Stimulated activated CD4-positive, alpha-beta T cell treated with anti-CD3 and anti-CD28 coated beads, Interleukin-4, amount 100 ng/mL, for 48 hours (primary cell): ENCODE results near the gene KIRREL1.

Experiments used
- DNase-seq, 2 donors: peaks; one replicate each; pipeline ENCODE4 v3.0.0-alpha.2; 2020; ENCODE audit warnings: low read depth in 2 of 2

KIRREL1 gene

GRCh38 chr1:158007180-158007579 is 13.7 kb downstream of the KIRREL1 start:
- no peak for DNase-seq

- DNase-seq = no peak
These were observed 14.4 kb downstream of the KIRREL1 start for GRCh38 chr1:158007667-158008386.

GRCh38 chr1:158008630-158009029 is 15.2 kb downstream of the KIRREL1 start:
- DNase-seq = no peak

- no peak for DNase-seq
These were observed 18.3 kb downstream of the KIRREL1 start for GRCh38 chr1:158011714-158012113.

- DNase-seq = no peak
These were observed 20.6 kb downstream of the KIRREL1 start for GRCh38 chr1:158013840-158014730.

- no peak for DNase-seq
These were observed 21.4 kb downstream of the KIRREL1 start for GRCh38 chr1:158014731-158015320.

- DNase-seq = no peak
These were observed 23.3 kb downstream of the KIRREL1 start for GRCh38 chr1:158016651-158017335.

- no peak for DNase-seq
These were observed 24.6 kb downstream of the KIRREL1 start for GRCh38 chr1:158017800-158018595.

GRCh38 chr1:158019171-158019868 is 25.9 kb downstream of the KIRREL1 start:
- no peak for DNase-seq

GRCh38 chr1:158020259-158020885 is 26.9 kb downstream of the KIRREL1 start:
- DNase-seq = no peak

GRCh38 chr1:158020886-158021620 is 27.6 kb downstream of the KIRREL1 start:
- DNase-seq = no peak

GRCh38 chr1:158021721-158022120 is 28.3 kb downstream of the KIRREL1 start:
- no peak for DNase-seq

GRCh38 chr1:158022554-158023312 is 29.3 kb downstream of the KIRREL1 start:
- DNase-seq = no peak

GRCh38 chr1:158024737-158025136 is 31.3 kb downstream of the KIRREL1 start:
- no peak for DNase-seq

GRCh38 chr1:158025576-158026230 is 32.3 kb downstream of the KIRREL1 start:
- no peak for DNase-seq

GRCh38 chr1:158026651-158027050 is 33.2 kb downstream of the KIRREL1 start:
- no peak for DNase-seq

GRCh38 chr1:158027508-158027907 is 34.1 kb downstream of the KIRREL1 start:
- DNase-seq = no peak

- no peak for DNase-seq
These were observed 35.5 kb downstream of the KIRREL1 start for GRCh38 chr1:158028969-158029368.
